Measurements from ENCODE around the gene TCEANC. TPM values are rescaled to one million over a fixed set of nuclear protein-coding genes. Genes with fewer than 3 reads are reported as not detected.
A peak's percentile ranks its signal among the peaks of the same experiment; 100 is the strongest.

Gene TCEANC
- total RNA-seq, 1 donor from 2014 or later: 8.4 TPM

DNA sequence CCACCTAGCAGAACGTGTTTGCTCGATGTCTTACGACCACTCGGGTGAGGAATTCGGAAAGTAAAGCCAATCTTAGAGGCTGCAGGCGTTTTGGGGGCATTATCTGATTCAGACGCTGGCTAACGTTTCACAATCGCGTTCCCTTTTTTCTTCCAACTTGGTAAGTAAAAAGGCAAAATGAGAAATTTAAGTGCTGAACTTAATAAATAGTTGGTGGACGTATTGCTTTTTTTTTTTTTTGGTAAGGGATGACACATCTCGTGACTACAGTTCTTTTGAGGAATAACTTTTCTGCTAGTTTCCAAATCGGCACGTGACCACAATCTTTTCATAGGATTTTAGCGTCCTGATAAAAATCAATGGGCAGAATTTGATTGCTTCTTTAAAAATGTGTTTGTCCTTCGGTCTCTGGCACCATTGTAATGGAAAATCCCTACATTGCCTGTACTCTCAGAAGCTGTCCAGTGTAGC, 36.8 kb downstream of the TCEANC start:
- TF ChIP-seq, protein P1, sequence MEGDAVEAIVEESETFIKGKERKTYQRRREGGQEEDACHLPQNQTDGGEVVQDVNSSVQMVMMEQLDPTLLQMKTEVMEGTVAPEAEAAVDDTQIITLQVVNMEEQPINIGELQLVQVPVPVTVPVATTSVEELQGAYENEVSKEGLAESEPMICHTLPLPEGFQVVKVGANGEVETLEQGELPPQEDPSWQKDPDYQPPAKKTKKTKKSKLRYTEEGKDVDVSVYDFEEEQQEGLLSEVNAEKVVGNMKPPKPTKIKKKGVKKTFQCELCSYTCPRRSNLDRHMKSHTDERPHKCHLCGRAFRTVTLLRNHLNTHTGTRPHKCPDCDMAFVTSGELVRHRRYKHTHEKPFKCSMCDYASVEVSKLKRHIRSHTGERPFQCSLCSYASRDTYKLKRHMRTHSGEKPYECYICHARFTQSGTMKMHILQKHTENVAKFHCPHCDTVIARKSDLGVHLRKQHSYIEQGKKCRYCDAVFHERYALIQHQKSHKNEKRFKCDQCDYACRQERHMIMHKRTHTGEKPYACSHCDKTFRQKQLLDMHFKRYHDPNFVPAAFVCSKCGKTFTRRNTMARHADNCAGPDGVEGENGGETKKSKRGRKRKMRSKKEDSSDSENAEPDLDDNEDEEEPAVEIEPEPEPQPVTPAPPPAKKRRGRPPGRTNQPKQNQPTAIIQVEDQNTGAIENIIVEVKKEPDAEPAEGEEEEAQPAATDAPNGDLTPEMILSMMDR (IDR thresholded peaks at IDR 0.05): no peak
- no peaks in the 10 kb centered on the region for H3K9me3 ChIP-seq
- peak overlapping the region; percentile 94 for H3K27ac ChIP-seq
- no peak for DNase-seq
- H3K4me3 ChIP-seq: peak overlapping the region; percentile 63
- H3K27me3 ChIP-seq (ENCODE audit: low read depth): no peaks in the 10 kb centered on the region
- ATAC-seq: no peak
- no peaks in the 10 kb centered on the region for H3K36me3 ChIP-seq
- intact Hi-C loops (cut with DNase I): no loop called here
- H3K4me1 ChIP-seq: peaks cover 15% of the 10 kb centered on the region

DNA sequence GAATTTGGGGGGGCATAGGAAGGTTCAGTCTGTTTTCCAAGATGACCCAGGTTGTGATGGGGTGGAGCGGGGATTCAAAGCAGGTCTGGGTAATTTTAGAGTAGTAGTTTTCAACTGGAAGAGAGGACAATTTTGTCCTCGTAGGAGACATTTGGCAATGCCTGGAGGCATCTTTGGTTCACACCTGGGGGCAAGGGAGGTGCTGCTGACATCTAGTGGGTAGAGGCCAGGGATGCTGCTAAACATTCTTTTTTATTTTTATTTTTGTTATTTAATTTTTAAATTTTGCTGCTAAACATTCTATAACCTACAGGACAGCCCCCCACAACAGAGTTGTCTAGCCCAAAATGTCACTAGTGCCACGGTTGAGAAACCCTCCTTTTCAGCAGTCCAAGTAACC, 37.9 kb downstream of the TCEANC start:
- peak overlapping the region; percentile 63 for H3K4me3 ChIP-seq
- no peaks in the 10 kb centered on the region for H3K27me3 ChIP-seq (ENCODE audit: low read depth)
- no peak for DNase-seq
- ATAC-seq: no peak
- TF ChIP-seq, protein P1 (IDR thresholded peaks at IDR 0.05): no peak
- intact Hi-C loops (cut with DNase I): no loop called here
- no peak overlapping the region for H3K27ac ChIP-seq
- no peaks in the 10 kb centered on the region for H3K36me3 ChIP-seq
- H3K4me1 ChIP-seq: peaks cover 19% of the 10 kb centered on the region
- no peaks in the 10 kb centered on the region for H3K9me3 ChIP-seq

DNA sequence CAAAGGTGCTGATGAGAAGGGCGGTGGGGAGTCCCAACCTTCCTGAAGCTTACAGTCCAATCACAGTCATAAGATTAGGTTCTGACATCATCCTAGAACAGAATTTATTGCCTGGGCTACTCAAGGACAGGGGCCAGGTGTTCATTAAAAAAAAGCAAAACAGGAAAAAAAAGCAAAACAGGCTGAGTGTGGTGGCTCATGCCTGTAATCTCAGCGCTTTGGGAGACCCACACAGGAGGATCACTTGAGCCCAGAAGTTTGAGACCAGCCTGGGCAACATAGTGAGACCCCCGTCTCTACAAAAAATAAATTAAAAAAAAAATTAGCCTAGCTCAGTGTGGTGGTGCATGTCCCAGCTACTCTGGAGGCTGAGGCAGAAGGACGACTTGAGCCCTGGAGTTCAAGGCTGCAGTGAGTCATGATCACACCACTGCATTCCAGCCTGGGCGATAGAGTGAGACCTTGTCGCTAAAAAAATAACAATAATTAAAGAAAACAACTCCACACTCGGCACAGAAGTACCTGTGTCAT, 39.0 kb downstream of the TCEANC start:
- ATAC-seq: no peak
- no peaks in the 10 kb centered on the region for H3K36me3 ChIP-seq
- no peaks in the 10 kb centered on the region for H3K9me3 ChIP-seq
- no peak overlapping the region for H3K4me3 ChIP-seq
- TF ChIP-seq, protein P1 (IDR thresholded peaks at IDR 0.05): no peak
- peaks cover 19% of the 10 kb centered on the region for H3K4me1 ChIP-seq
- intact Hi-C loops (cut with DNase I): no loop called here
- DNase-seq: no peak
- no peak overlapping the region for H3K27ac ChIP-seq
- H3K27me3 ChIP-seq (ENCODE audit: low read depth): no peaks in the 10 kb centered on the region

DNA sequence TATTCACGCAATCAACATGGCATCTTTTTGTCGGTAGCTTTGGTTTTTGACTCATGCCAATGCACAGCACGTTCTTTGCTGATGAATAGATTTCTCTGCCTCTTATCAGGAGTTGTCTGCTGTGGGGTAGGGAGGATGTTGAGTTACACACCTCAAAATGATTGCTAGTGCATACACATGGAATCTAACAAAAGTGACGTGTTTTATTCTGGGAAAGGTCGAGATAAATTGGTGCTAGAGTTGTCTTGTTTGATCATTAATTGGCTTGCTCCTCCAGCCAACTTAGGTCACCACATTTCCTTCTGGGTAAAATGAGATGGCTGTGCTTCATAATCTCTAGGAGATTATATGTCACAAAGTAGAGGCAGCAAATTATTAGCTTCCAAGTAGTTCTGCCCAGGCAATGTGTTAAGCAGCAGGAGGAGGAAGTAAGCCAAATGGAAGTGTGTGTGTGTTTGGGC, 39.9 kb downstream of the TCEANC start:
- H3K36me3 ChIP-seq: no peaks in the 10 kb centered on the region
- ATAC-seq: no peak
- H3K4me1 ChIP-seq: peaks cover 22% of the 10 kb centered on the region
- intact Hi-C loops (cut with DNase I): no loop called here
- no peaks in the 10 kb centered on the region for H3K9me3 ChIP-seq
- TF ChIP-seq, protein P1 (IDR thresholded peaks at IDR 0.05): no peak
- no peaks in the 10 kb centered on the region for H3K27me3 ChIP-seq (ENCODE audit: low read depth)
- no peak overlapping the region for H3K27ac ChIP-seq
- DNase-seq: no peak
- H3K4me3 ChIP-seq: no peak overlapping the region

DNA sequence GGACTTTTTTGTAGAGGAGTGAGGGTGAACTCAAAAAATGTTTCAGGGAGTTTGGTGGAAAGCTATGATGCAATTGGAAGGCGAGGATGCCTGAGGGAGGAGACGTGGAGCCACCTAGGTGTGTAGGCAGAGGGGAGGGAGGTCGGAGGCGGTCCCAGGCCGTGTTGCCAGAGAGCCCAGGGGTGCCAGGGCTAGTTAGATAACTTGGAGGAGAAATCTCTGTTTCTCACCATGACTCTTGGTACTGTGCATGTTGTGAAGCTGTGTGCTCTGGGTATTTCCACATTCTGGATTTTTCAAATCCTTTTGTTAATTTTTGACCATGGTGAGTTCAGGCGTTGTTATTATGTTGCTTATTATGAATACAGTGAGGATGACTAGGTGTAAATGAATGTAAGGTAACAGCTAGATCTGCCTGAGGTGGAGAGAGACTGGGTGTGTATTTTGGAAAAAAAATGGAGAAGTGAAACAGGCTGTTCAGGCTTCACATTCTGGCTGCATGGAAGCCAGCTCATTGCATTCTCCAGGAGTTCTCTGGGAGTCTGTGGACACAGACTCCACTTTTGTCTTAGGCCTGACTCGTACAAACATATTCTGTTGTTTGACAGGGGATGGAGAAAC, 40.5 kb downstream of the TCEANC start:
- ATAC-seq: peak in 1 of 2 donors; percentile 13
- Histone ChIP-seq H3K4me3 (no peak overlapping the region), H3K27me3 (ENCODE audit: low read depth) (no peaks in the 10 kb centered on the region), H3K9me3 (no peaks in the 10 kb centered on the region), H3K36me3 (no peaks in the 10 kb centered on the region), H3K27ac (no peak overlapping the region), H3K4me1 (peaks cover 29% of the 10 kb centered on the region)
- TF ChIP-seq, protein P1 (IDR thresholded peaks at IDR 0.05): no peak
- no peak for DNase-seq
- intact Hi-C loops (cut with DNase I): no loop called here
